Activated CD8-positive, alpha-beta memory T cell treated with anti-CD3 and anti-CD28 coated beads, Interleukin-2, amount 50 U/mL, for 1 hour (primary cell): ENCODE measurements around the gene HIC2.
"Not testable (repeated sequence)": the region's sequence is repeated elsewhere in the genome, so short reads cannot be mapped to it uniquely, and the experiment has no call there.

Experiments used
- DNase-seq: peaks from one replicate; pipeline ENCODE4 v3.0.0-alpha.2; 2020; ENCODE audit errors: extremely low read depth

The HIC2 gene

GRCh38 chr22:21435998-21436810, 19.0 kb downstream of the HIC2 start:
- not testable (repeated sequence) for DNase-seq

GRCh38 chr22:21438013-21438412, 20.8 kb downstream of the HIC2 start:
- DNase-seq = not testable (repeated sequence)

- DNase-seq = not testable (repeated sequence)
Observed at GRCh38 chr22:21440018-21440636, 23.0 kb downstream of the HIC2 start.

GRCh38 chr22:21440676-21441075, 23.5 kb downstream of the HIC2 start:
- DNase-seq = not testable (repeated sequence)

- DNase-seq = not testable (repeated sequence)
Observed at GRCh38 chr22:21441170-21441569, 24.0 kb downstream of the HIC2 start.

- not testable (repeated sequence) for DNase-seq
Observed at GRCh38 chr22:21442123-21442522, 25.0 kb downstream of the HIC2 start.

- DNase-seq = not testable (repeated sequence)
Observed at GRCh38 chr22:21442646-21443045, 25.5 kb downstream of the HIC2 start.

GRCh38 chr22:21443057-21443734, 26.0 kb downstream of the HIC2 start:
- DNase-seq = no peak

GRCh38 chr22:21443735-21444421, 26.7 kb downstream of the HIC2 start:
- DNase-seq = no peak

- DNase-seq = no peak
Observed at GRCh38 chr22:21444701-21445436, 27.7 kb downstream of the HIC2 start.

- no peak for DNase-seq
Observed at GRCh38 chr22:21445437-21446127, 28.4 kb downstream of the HIC2 start.

- DNase-seq = no peak
Observed at GRCh38 chr22:21446128-21446826, 29.1 kb downstream of the HIC2 start.

GRCh38 chr22:21446827-21447690, 29.9 kb downstream of the HIC2 start:
- DNase-seq = no peak

- DNase-seq = no peak
Observed at GRCh38 chr22:21447694-21448402, 30.7 kb downstream of the HIC2 start.

- no peak for DNase-seq
Observed at GRCh38 chr22:21448627-21449416, 31.7 kb downstream of the HIC2 start.

GRCh38 chr22:21449531-21450319, 32.6 kb downstream of the HIC2 start:
- no peak for DNase-seq

GRCh38 chr22:21450320-21450831, 33.2 kb downstream of the HIC2 start:
- DNase-seq = no peak
